Measurements from ENCODE around the gene YDJC.

DNA sequence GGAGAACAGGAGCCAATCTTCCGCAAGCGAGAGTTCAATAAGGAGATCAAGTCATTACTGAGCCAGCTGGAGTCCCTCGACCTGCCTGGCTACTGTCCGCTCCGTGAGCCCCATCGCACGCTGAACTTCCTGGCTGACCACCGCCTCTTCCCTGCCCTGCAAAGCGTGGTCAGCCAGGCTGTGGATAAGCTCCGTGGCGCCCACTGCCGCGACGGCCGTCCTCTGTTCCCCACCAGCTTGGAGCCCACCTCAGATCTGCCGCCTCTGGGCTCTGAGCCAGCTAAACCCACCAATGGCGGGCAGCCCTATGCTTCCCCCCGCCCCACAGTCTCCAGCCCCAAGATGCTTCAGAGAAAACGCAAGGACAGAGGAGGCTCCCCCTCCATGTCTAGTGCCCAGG lies 5.0 kb upstream of the YDJC start:
- TF ChIP-seq, protein P1, sequence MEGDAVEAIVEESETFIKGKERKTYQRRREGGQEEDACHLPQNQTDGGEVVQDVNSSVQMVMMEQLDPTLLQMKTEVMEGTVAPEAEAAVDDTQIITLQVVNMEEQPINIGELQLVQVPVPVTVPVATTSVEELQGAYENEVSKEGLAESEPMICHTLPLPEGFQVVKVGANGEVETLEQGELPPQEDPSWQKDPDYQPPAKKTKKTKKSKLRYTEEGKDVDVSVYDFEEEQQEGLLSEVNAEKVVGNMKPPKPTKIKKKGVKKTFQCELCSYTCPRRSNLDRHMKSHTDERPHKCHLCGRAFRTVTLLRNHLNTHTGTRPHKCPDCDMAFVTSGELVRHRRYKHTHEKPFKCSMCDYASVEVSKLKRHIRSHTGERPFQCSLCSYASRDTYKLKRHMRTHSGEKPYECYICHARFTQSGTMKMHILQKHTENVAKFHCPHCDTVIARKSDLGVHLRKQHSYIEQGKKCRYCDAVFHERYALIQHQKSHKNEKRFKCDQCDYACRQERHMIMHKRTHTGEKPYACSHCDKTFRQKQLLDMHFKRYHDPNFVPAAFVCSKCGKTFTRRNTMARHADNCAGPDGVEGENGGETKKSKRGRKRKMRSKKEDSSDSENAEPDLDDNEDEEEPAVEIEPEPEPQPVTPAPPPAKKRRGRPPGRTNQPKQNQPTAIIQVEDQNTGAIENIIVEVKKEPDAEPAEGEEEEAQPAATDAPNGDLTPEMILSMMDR (conservative IDR thresholded peaks at IDR 0.05; ENCODE audit: low read depth, low read length), result no peak
- TF ChIP-seq EZH2 (IDR thresholded peaks at IDR 0.05; ENCODE audit: low read length, unreplicated experiment), result no peak
- no peak for TF ChIP-seq EZH2phosphoT487 (IDR thresholded peaks at IDR 0.05; ENCODE audit: borderline replicate concordance, low read length)
